AG10803 (cell line): ENCODE measurements around the gene MRPL33.

Experiments
- DNase-seq: peaks from one replicate; pipeline ENCODE4 v3.0.0; 2010; ENCODE audit warnings: low read depth
- H3K4me3 ChIP-seq: 2 replicates; pipeline ENCODE4 v1.5.1; 2011; ENCODE audit warnings: mild to moderate bottlenecking, low read length, control low read depth
- TF ChIP-seq, protein P1 (sequence below): conservative IDR thresholded peaks from 2 replicates; pipeline ENCODE4 v1.5.1; 2011; ENCODE audit warnings: mild to moderate bottlenecking, low read length, control low read depth, inconsistent platforms

The MRPL33 gene

DNA sequence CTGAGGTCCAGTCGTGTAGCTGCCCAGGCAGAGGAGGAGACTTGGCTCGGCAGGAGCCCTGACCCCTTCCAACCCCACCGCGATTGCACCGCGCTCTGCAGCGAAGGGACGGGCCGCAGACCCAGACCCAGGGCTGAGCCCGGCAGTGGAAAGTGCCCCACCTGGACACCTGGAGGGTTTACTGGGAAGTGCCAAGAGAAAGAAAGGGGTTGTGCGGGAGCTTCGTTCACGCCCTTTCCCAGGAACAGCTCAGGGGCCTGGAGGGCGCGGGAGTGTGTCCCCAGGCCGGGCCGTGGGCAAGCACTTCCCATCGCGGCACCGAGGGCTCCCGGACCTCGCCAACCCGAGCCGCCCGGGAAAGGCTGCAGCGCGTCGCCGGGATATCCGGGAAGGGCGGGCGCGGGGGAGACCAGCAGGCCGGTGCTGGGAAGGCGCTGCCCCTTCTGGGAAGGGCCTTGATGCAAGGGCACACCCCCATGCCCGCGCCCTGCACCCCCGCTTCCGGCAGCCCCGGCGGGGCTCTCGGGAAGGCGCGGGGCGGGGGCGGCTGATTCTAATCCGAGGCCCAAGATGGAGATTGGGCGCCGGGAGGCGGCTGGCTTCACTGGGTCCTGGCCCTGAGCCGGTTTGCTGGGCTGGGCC, 36.1 kb upstream of the MRPL33 start:
- peak; percentile 76 for DNase-seq
- TF ChIP-seq, protein P1, sequence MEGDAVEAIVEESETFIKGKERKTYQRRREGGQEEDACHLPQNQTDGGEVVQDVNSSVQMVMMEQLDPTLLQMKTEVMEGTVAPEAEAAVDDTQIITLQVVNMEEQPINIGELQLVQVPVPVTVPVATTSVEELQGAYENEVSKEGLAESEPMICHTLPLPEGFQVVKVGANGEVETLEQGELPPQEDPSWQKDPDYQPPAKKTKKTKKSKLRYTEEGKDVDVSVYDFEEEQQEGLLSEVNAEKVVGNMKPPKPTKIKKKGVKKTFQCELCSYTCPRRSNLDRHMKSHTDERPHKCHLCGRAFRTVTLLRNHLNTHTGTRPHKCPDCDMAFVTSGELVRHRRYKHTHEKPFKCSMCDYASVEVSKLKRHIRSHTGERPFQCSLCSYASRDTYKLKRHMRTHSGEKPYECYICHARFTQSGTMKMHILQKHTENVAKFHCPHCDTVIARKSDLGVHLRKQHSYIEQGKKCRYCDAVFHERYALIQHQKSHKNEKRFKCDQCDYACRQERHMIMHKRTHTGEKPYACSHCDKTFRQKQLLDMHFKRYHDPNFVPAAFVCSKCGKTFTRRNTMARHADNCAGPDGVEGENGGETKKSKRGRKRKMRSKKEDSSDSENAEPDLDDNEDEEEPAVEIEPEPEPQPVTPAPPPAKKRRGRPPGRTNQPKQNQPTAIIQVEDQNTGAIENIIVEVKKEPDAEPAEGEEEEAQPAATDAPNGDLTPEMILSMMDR, result no peak
- peak overlapping the region; percentile 60 for H3K4me3 ChIP-seq

DNA sequence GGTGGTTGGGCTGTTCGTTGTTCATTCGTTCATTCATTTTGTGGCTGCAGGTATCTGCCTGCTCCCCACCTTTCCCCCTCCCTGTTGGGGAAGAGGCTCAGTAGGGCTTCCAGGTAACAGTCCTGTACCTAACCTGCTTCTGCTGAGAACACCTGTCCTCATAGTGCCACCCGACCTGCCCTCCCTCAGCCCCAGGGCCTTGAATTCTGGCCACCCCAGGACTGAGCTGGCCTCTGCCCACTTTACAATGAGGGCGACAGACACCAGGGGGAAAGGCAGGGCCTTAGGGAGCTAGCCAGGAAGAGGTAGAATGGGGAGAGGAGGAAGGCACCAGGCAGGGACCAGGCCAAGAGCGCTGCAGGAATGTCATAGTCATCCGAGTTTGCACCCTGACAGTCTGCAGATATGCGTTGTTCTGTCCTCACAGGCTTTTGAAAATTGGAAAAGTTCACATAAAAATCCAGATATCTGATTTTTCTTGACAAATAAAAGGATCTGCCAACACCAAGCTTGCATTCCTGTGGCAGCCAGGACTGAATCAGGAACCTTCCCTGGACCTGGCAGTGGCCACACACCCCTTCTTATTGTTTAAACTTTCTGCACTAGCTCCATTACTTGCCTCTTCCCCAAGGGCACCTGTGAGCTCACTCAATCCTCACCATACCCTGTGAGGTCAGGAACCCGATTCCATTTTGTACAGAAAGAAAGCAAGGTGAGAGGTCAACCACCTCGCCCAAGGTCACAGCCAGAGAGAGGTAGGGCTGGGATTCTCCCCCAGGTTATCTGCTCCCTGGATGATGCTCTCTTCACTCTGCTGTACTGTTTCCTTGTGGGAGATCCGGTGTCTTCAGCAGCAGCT, 35.3 kb upstream of the MRPL33 start:
- peak overlapping the region; percentile 60 for H3K4me3 ChIP-seq
- DNase-seq, result no peak
- TF ChIP-seq, protein P1, result no peak

DNA sequence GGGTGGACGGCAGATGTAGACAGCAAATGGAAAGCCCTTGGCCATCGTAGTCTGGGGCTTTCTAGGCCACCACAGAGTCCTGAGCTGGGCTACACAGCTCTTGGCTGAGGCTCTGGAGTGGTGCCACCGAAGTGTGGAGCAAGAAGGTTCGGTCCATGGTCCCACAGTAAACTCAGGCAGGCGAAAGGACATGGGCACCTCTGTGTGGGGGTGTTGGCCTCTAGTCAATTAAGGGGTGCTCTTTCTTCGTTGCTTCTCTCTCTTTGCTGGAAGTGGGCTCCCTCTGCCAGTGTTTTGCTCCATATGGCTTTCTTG, 34.7 kb upstream of the MRPL33 start:
- DNase-seq, result no peak
- TF ChIP-seq, protein P1, result no peak
- H3K4me3 ChIP-seq, result no peak overlapping the region

DNA sequence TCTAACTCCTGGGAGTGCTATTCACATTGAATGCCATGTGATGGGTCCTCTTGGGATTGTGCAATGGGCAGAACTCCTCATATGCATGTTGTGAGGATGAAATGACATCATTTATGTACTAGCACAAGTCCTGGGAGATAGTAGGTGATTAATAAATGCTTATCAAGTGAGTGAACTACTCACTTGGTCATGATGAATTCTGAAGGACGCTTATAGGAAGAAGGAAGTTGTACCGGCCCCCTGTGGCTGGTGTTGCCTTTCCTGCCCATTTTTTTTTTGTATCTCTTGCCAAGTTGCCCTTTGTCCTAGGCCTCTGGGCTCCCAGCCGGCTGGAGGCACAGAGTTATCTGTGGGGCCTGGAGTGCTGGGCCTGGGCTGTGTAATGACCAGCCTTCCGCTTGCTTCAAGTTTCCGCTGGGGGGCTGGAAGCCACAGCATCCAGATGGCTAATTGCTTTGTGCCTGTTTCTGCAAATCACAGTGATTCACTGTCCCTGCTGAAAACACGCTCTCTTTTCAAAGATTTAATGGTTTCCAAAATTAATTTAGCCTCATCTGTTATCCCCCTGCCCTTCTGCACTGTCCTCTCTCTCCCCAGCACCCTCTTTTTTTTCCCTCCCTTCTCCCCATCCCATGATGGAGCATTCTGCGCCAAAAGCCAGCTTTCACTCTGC, 33.7 kb upstream of the MRPL33 start:
- no peak overlapping the region for H3K4me3 ChIP-seq
- peak; percentile 76 for DNase-seq
- TF ChIP-seq, protein P1, result no peak; the same call in 1 of the 2 replicates

DNA sequence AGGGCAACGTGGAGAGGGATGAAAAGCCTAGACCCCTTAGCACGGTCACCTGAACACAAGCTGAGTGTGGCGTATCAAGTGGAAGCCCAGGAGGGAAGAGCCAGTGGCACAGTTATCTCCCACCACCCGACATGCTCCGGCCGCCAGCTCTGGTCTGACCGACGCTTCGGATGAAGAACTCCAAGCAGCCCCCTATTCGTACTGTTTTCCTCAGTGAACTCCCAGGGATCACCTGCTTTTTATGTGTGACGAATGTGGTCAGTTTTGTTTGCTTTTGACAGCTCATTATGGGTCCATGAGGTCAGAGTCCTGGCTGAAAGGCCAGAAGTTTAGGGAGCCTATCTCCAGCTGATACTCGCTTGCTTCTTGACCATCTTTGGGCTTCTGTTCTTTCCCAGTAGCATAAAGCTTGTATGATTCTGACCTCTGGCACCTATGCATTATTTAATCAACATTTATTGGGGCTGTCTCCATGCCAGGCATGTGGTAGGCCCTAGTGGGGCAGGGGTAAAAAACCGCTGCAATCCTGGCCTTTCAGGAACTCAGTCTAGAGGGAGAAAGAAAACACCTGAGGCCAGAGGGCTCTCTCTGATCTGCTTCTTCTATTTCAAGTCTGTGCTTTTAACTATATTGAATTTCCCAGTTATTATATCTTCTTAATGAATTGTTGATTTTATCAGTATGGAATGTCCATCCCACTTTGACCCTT, 33.0 kb upstream of the MRPL33 start:
- H3K4me3 ChIP-seq, result no peak overlapping the region
- TF ChIP-seq, protein P1, result no peak
- DNase-seq, result no peak

DNA sequence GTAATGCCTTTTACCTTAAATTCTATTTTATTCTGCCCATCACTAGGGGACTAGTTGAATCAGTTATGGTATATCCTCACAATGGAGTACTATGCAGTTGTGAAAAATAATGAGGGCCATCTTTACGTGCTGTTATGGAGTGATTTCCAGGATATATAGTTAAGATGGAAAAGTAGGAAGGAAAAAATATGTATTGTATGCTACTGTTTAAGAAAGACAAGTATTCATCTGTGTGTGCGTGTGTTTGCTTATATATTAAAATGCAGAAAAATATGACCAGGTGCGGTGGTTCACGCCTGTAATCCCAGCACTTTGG, 32.5 kb upstream of the MRPL33 start:
- no peak for DNase-seq
- TF ChIP-seq, protein P1, result no peak
- no peak overlapping the region for H3K4me3 ChIP-seq
